ENCODE data around the gene GPC5. TPM values are rescaled to one million over a fixed set of nuclear protein-coding genes. Genes with fewer than 3 reads are reported as not detected.

GPC5 gene
- total and polyA plus RNA-seq, 2 of the 8 experiments (the other 6 are each of a cell fraction or from before 2014, with no cell fraction given) = 0.20 to 0.39 TPM

GRCh38 chr13:91764527-91764926 lies 366.1 kb downstream of the GPC5 start:
- H4K20me1 ChIP-seq (replicated peaks in 1 of 2; ENCODE audit: control insufficient read depth in 1 of 2, insufficient read depth in 2 of 2, low read length in 2 of 2) = no peaks in the 10 kb centered on the region
- H2BK120ac ChIP-seq (replicated peaks; ENCODE audit: low read depth, low read length) = no peak overlapping the region
- H2BK20ac ChIP-seq (ENCODE audit: low read length) = no peak overlapping the region
- H2BK15ac ChIP-seq (ENCODE audit: low read length) = no peak overlapping the region
- no peaks in the 10 kb centered on the region for H3K36me3 ChIP-seq (ENCODE audit: control insufficient read depth in 2 of 4, insufficient read depth in 4 of 4, low read length in 3 of 4)
- H2BK12ac ChIP-seq (ENCODE audit: low read depth, low read length) = no peak overlapping the region
- no peak overlapping the region for H3K18ac ChIP-seq (ENCODE audit: extremely low read depth, low read length)
- no peak for TF ChIP-seq CBX8 (IDR thresholded peaks at IDR 0.05; ENCODE audit: borderline replicate concordance, low read depth, low read length)
- no peak for TF ChIP-seq CREB1 (IDR thresholded peaks at IDR 0.05)
- no peak for TF ChIP-seq SP4 (IDR thresholded peaks at IDR 0.05; ENCODE audit: low read length)
- no peak for TF ChIP-seq SIN3A (conservative IDR thresholded peaks at IDR 0.05 in 1 of 2, IDR thresholded peaks at IDR 0.05 in 1 of 2; ENCODE audit: low read depth in 1 of 2, low read length in 2 of 2)
- no peak for TF ChIP-seq SIRT6 (IDR thresholded peaks at IDR 0.05; ENCODE audit: low read length)
- TF ChIP-seq KDM4A (IDR thresholded peaks at IDR 0.05; ENCODE audit: low read depth, low read length, severe bottlenecking) = no peak
- TF ChIP-seq CEBPB (IDR thresholded peaks at IDR 0.05; ENCODE audit: low read depth, low read length) = no peak
- no peak for TF ChIP-seq BACH1 (IDR thresholded peaks at IDR 0.05; ENCODE audit: low read length)
- TF ChIP-seq GTF2F1 (IDR thresholded peaks at IDR 0.05; ENCODE audit: borderline replicate concordance, low read depth, low read length) = no peak
- no peak for TF ChIP-seq HDAC6 (IDR thresholded peaks at IDR 0.05; ENCODE audit: low read depth, low read length)
- TF ChIP-seq NRF1 (IDR thresholded peaks at IDR 0.05; ENCODE audit: low read depth, low read length) = no peak
- TF ChIP-seq TAF1 (IDR thresholded peaks at IDR 0.05; ENCODE audit: low read depth, low read length) = no peak
- no peak for TF ChIP-seq GABPA (IDR thresholded peaks at IDR 0.05; ENCODE audit: borderline replicate concordance, insufficient read depth, low read length)
- no peak for TF ChIP-seq TCF12 (IDR thresholded peaks at IDR 0.05; ENCODE audit: low read depth, low read length)
- H2BK5ac ChIP-seq (ENCODE audit: low read depth, low read length) = no peak overlapping the region
- no peak overlapping the region for H3K56ac ChIP-seq (replicated peaks; ENCODE audit: insufficient read length, low read depth, low read length)
- H4K91ac ChIP-seq (replicated peaks; ENCODE audit: insufficient read length, low read length) = no peak overlapping the region
- no peak for DNase-seq (ENCODE audit: low read depth in 1 of 2, low spot score in 2 of 2)
- H3K9me3 ChIP-seq (ENCODE audit: insufficient read depth in 2 of 2, low read depth in 1 of 2, low read length in 1 of 2) = no peaks in the 10 kb centered on the region
- H3K27me3 ChIP-seq (replicated peaks in 1 of 4; ENCODE audit: control insufficient read depth in 3 of 4, extremely low read depth in 1 of 4, insufficient read depth in 3 of 4, low read length in 3 of 4) = no peaks in the 10 kb centered on the region
- no peak overlapping the region for H3K9ac ChIP-seq (replicated peaks in 1 of 4; ENCODE audit: extremely low read depth in 1 of 4, low read depth in 3 of 4, low read length in 3 of 4)
- H3K4ac ChIP-seq (replicated peaks; ENCODE audit: insufficient read length, low read depth, low read length) = no peak overlapping the region
- no peak overlapping the region for H3K4me2 ChIP-seq (ENCODE audit: insufficient read depth in 1 of 2, low read depth in 2 of 2, low read length in 2 of 2)
- no peaks in the 10 kb centered on the region for H3K23me2 ChIP-seq (ENCODE audit: low read depth, low read length)
- no peaks in the 10 kb centered on the region for H3K4me1 ChIP-seq (replicated peaks in 1 of 4; ENCODE audit: control insufficient read depth in 3 of 4, insufficient read depth in 4 of 4, low read length in 3 of 4)
- no peak overlapping the region for H3K4me3 ChIP-seq (ENCODE audit: extremely low read depth in 1 of 4, insufficient read depth in 2 of 4, low read depth in 3 of 4, low read length in 4 of 4)
- 87% methylated on average over 7 of the region's 7 CpGs; no CpG with 5 or more reads in 1 of the 2 experiments for WGBS, 2 experiments (ENCODE audit: extremely low coverage in 1 of 2, insufficient coverage in 1 of 2, insufficient read length in 1 of 2, insufficient replicate concordance in 2 of 2, low coverage in 1 of 2, low lambda C conversion rate in 2 of 2, missing lambda C conversion rate in 1 of 2)
- H2AFZ ChIP-seq (ENCODE audit: low read length) = no peak overlapping the region
- H3K23ac ChIP-seq (ENCODE audit: insufficient read length) = no peak overlapping the region
- H3K14ac ChIP-seq (ENCODE audit: insufficient read length) = no peak overlapping the region
- no peak for FAIRE-seq
- H4K5ac ChIP-seq (ENCODE audit: insufficient read length, low read depth, low read length) = no peak overlapping the region
- H2AK5ac ChIP-seq (ENCODE audit: low read depth, low read length) = no peak overlapping the region
- H3K79me2 ChIP-seq (ENCODE audit: control insufficient read depth in 1 of 2, insufficient read depth in 2 of 2, low read length in 2 of 2) = no peaks in the 10 kb centered on the region
- H3K79me1 ChIP-seq (ENCODE audit: low read depth, low read length) = no peaks in the 10 kb centered on the region
- ChIA-PET CTCF (ENCODE audit: partially characterized antibody) (interaction anchor here (1.0 kb wide), 1 partner anchor 42 kb away, joined by 5 read pairs; no protein-coding TSS in a partner anchor), POLR2A (ENCODE audit: partially characterized antibody) (interaction anchor here (0.8 kb wide), 1 partner anchor 15 kb away, joined by 3 read pairs; no protein-coding TSS in a partner anchor)
- no peak overlapping the region for H4K8ac ChIP-seq (ENCODE audit: extremely low read depth, insufficient read depth, low read length)
- no peak overlapping the region for H3K27ac ChIP-seq (ENCODE audit: low read depth, low read length)

Data from H1 (cell line).